ENCODE measurements around the gene BANP.

Gene BANP

GRCh38 chr16:87956365-87957231 is 5.4 kb downstream of the BANP start:
- H3K36me3 Mint-ChIP-seq (ENCODE audit: insufficient read depth) = peaks cover 26% of the 10 kb centered on the region
- peak overlapping the region; percentile 92 to 95 for H3K27ac Mint-ChIP-seq
- DNase-seq (peak; percentile 65 to 69 (median 67)), ATAC-seq (replicated peaks) (peak; percentile 64)
- peak overlapping the region; percentile 73 to 82 for H3K4me3 Mint-ChIP-seq
- H3K9me3 Mint-ChIP-seq = no peaks in the 10 kb centered on the region
- peaks cover 51 to 67% of the 10 kb centered on the region in 2 donors for H3K4me1 Mint-ChIP-seq (ENCODE audit: low read depth in 2 of 2)
- no peaks in the 10 kb centered on the region for H3K27me3 Mint-ChIP-seq

DNA sequence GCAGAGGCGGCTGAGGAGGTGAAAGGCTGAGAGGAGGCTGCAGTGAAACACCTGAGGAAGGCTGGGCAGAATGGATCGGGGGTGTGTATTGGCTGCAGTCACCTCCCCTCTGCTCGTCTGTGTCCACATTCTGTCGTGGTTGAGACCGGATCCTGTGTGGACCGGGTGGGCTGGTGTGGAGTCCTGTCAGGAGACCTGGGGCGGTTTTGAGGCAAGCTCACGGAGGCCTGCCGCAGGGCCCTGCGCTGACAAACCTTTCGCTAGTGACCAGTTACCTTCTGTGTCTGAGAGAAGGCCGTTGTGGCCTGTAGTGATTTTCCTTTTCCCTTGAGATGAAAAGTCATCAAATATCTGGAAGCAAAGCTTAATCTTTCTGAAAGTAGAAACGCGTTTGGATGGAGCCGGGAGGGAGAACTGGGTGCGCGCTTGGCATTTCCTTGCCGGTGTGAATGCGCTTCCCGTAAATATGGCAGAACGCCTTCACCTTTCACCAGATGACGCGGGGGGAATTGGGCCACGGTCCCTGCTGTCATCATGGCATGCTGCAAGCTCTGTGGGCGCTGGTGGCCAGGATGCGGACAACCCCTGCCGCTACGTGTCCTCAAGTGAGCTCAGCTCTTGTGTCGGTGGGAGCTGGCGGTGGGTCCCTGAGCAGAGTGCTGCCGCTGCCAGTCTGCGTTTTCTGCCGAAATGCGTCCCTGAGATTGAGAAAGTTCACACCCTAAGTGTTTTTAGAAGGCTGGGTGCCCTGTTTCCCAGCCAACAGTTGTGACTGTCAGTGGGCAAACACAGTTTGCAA is 6.3 kb downstream of the BANP start:
- Mint-ChIP-seq H3K36me3 (ENCODE audit: insufficient read depth) (peaks cover 26% of the 10 kb centered on the region), H3K4me1 (ENCODE audit: low read depth in 2 of 2) (peaks cover 47 to 63% of the 10 kb centered on the region in 2 donors), H3K9me3 (no peaks in the 10 kb centered on the region), H3K27ac (peak overlapping the region; percentile 92 to 95), H3K4me3 (peak overlapping the region; percentile 73 to 82), H3K27me3 (no peaks in the 10 kb centered on the region)
- no peak for ATAC-seq (replicated peaks)
- no peak for DNase-seq

GRCh38 chr16:87958632-87959031 is 7.4 kb downstream of the BANP start:
- peak overlapping the region in 1 of 2 donors; percentile 88 for H3K27ac Mint-ChIP-seq
- no peak overlapping the region for H3K4me3 Mint-ChIP-seq
- H3K36me3 Mint-ChIP-seq (ENCODE audit: insufficient read depth) = peaks cover 21% of the 10 kb centered on the region
- peaks cover 54 to 70% of the 10 kb centered on the region in 2 donors for H3K4me1 Mint-ChIP-seq (ENCODE audit: low read depth in 2 of 2)
- DNase-seq (no peak), ATAC-seq (replicated peaks) (no peak)
- no peaks in the 10 kb centered on the region for H3K27me3 Mint-ChIP-seq
- H3K9me3 Mint-ChIP-seq = no peaks in the 10 kb centered on the region

GRCh38 chr16:87959391-87959990 is 8.3 kb downstream of the BANP start:
- no peaks in the 10 kb centered on the region for H3K27me3 Mint-ChIP-seq
- peak overlapping the region; percentile 30 to 48 for H3K4me3 Mint-ChIP-seq
- ATAC-seq (replicated peaks) = no peak
- no peak for DNase-seq
- peaks cover 58 to 71% of the 10 kb centered on the region in 2 donors for H3K4me1 Mint-ChIP-seq (ENCODE audit: low read depth in 2 of 2)
- peaks cover 17% of the 10 kb centered on the region for H3K36me3 Mint-ChIP-seq (ENCODE audit: insufficient read depth)
- H3K9me3 Mint-ChIP-seq = no peaks in the 10 kb centered on the region
- peak overlapping the region; percentile 66 to 88 for H3K27ac Mint-ChIP-seq

- H3K27me3 Mint-ChIP-seq = no peaks in the 10 kb centered on the region
- peaks cover 20% of the 10 kb centered on the region for H3K36me3 Mint-ChIP-seq (ENCODE audit: insufficient read depth)
- H3K9me3 Mint-ChIP-seq = no peaks in the 10 kb centered on the region
- ATAC-seq (replicated peaks) (no peak), DNase-seq (no peak)
- H3K4me3 Mint-ChIP-seq = no peak overlapping the region
- H3K27ac Mint-ChIP-seq = peak overlapping the region; percentile 58 to 78
- peaks cover 62 to 78% of the 10 kb centered on the region in 2 donors for H3K4me1 Mint-ChIP-seq (ENCODE audit: low read depth in 2 of 2)
These were observed 9.1 kb downstream of the BANP start for GRCh38 chr16:87960296-87960695.

DNA sequence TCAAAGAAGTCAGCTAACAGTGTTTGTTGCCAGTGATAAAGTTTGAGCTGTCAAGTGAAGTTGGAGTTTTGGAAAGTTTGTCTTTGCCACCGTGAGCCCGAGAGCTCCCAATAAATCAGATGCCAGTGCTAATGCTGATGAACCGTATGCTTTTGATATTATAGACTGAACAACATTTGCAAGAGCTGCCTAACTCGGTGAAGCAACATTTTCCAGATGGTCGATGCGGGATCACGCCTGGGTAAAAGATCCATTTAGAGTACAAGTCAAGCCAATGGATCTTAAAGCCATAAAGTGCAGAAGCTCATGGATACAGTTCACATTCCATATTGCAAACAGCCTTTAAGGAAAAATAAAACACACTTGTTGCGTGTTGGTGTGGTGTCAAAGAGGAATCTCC is 9.6 kb downstream of the BANP start:
- H3K27ac Mint-ChIP-seq = peak overlapping the region; percentile 58 to 78
- no peak for DNase-seq
- peaks cover 60 to 77% of the 10 kb centered on the region in 2 donors for H3K4me1 Mint-ChIP-seq (ENCODE audit: low read depth in 2 of 2)
- ATAC-seq (replicated peaks) = no peak
- no peaks in the 10 kb centered on the region for H3K9me3 Mint-ChIP-seq
- H3K4me3 Mint-ChIP-seq = no peak overlapping the region
- peaks cover 14% of the 10 kb centered on the region for H3K36me3 Mint-ChIP-seq (ENCODE audit: insufficient read depth)
- no peaks in the 10 kb centered on the region for H3K27me3 Mint-ChIP-seq

DNA sequence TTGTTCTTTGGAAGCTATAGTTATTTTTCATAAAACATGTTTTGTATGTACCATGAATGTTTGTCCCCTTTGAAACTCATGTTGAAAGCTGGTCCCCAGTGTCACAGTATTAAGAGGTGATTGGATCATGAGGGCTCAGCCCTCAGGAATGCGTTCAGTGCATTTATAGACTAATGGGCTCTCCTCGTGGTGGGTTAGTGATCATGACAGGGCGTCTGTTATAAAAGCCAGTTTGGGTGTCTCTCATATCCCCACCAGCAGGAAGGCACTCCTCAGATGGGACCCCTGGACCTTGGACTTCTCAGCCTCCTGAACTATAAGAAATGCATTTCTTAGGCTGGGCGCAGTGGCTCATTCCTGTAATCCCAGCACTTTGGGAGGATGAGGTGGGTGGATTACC is 10.4 kb downstream of the BANP start:
- Mint-ChIP-seq H3K4me3 (no peak overlapping the region), H3K27ac (peak overlapping the region in 1 of 2 donors; percentile 53), H3K27me3 (no peaks in the 10 kb centered on the region), H3K36me3 (ENCODE audit: insufficient read depth) (peaks cover 13% of the 10 kb centered on the region), H3K4me1 (ENCODE audit: low read depth in 2 of 2) (peaks cover 60 to 77% of the 10 kb centered on the region in 2 donors), H3K9me3 (no peaks in the 10 kb centered on the region)
- DNase-seq = no peak
- no peak for ATAC-seq (replicated peaks)

DNA sequence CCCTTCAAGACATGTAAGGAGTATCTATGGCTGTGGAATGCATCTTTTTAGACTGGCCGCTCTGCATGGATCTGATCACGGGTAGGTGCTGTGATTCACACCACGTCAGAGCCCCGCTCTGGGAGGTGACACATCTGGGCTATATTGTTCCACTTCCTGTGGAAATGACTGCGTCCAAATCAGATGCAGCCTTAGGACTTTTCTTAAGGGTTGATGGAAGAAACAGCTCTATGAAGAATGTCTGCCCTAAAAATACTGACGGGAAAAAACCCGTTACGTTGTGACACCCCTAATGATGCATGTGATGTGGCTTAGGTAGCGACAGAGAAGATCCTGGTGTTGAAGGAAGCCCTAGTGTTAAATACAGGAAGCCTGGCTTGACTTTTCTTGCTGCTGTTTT is 12.2 kb downstream of the BANP start:
- H3K4me3 Mint-ChIP-seq = peak overlapping the region; percentile 50 to 67

GRCh38 chr16:87964049-87964659 is 12.9 kb downstream of the BANP start:
- Mint-ChIP-seq H3K27ac (peak overlapping the region; percentile 93 to 95), H3K4me1 (ENCODE audit: low read depth in 2 of 2) (peaks cover 61 to 76% of the 10 kb centered on the region in 2 donors), H3K27me3 (no peaks in the 10 kb centered on the region), H3K9me3 (no peaks in the 10 kb centered on the region), H3K36me3 (ENCODE audit: insufficient read depth) (peaks cover 14% of the 10 kb centered on the region), H3K4me3 (peak overlapping the region in 1 of 2 donors; percentile 50)
- DNase-seq = no peak
- no peak for ATAC-seq (replicated peaks)

More for the DNA sequence above, 12.2 kb downstream of the BANP start:
- Mint-ChIP-seq H3K9me3 (no peaks in the 10 kb centered on the region), H3K27ac (peak overlapping the region; percentile 93 to 95), H3K4me1 (ENCODE audit: low read depth in 2 of 2) (peaks cover 56 to 72% of the 10 kb centered on the region in 2 donors), H3K36me3 (ENCODE audit: insufficient read depth) (peaks cover 15% of the 10 kb centered on the region), H3K27me3 (no peaks in the 10 kb centered on the region)
- ATAC-seq (replicated peaks) (peak; percentile 92), DNase-seq (peak; percentile 42 to 48 (median 47))

DNA sequence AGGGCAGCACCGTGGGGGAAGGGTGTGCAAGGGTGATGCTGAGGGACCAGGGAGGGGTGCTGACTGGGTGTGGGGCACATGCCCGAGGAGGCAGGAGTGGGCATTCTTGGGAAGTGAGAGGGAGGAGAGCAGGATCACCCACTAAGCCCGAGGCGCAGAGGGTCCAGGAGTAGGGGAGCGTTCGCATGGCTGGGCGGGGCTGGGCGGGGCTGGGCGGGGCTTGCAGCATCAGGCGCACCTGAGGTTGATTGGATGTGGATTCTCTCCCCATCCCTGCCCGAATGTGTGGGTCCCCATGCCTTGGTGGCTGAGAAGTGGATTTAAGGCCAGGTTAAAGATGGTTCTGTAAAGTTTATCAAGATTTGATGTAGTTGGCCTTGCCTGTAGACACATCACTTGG is 14.2 kb downstream of the BANP start:
- H3K9me3 Mint-ChIP-seq = no peaks in the 10 kb centered on the region
- peak overlapping the region; percentile 93 to 95 for H3K27ac Mint-ChIP-seq
- H3K4me1 Mint-ChIP-seq (ENCODE audit: low read depth in 2 of 2) = peaks cover 56 to 70% of the 10 kb centered on the region in 2 donors
- no peak overlapping the region for H3K4me3 Mint-ChIP-seq
- H3K36me3 Mint-ChIP-seq (ENCODE audit: insufficient read depth) = peaks cover 9% of the 10 kb centered on the region
- no peaks in the 10 kb centered on the region for H3K27me3 Mint-ChIP-seq
- no peak for DNase-seq
- no peak for ATAC-seq (replicated peaks)

GRCh38 chr16:87966064-87966645 is 14.9 kb downstream of the BANP start:
- Mint-ChIP-seq H3K4me1 (ENCODE audit: low read depth in 2 of 2) (peaks cover 59 to 65% of the 10 kb centered on the region in 2 donors), H3K27me3 (no peaks in the 10 kb centered on the region), H3K9me3 (peaks cover 1 to 4% of the 10 kb centered on the region in 2 donors), H3K27ac (peak overlapping the region; percentile 93 to 95), H3K36me3 (ENCODE audit: insufficient read depth) (peaks cover 9% of the 10 kb centered on the region), H3K4me3 (peak overlapping the region in 1 of 2 donors; percentile 38)
- ATAC-seq (replicated peaks) = no peak
- DNase-seq = no peak

DNA sequence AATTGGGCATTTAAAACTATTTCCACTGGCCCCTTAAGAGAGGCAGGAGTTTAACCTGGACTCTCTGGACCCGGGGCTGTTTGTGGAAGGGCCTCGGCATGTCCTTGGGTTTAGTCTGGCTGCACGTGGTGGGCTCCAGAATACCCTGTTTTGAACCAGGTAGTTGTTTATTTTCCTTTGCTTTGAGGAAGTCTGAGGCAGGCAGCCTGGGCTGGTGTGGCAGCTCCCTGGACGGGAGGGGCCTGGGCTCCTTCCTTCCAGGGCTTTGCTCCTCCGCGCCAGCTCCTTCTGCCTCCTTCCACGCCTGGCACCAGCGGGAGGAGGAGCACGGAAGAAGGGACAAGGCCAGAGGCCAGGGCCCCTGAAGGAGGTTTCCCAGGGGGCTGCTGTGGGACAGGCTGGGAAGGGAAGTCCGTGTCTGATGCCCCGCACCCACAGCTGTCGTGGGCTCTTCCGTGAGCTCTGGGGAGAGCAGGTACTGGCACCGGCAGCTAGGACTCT is 15.5 kb downstream of the BANP start:
- no peak for DNase-seq
- H3K9me3 Mint-ChIP-seq = peaks cover 1 to 10% of the 10 kb centered on the region in 2 donors
- H3K27ac Mint-ChIP-seq = peak overlapping the region; percentile 93 to 95
- no peaks in the 10 kb centered on the region for H3K27me3 Mint-ChIP-seq
- no peak for ATAC-seq (replicated peaks)
- peaks cover 9% of the 10 kb centered on the region for H3K36me3 Mint-ChIP-seq (ENCODE audit: insufficient read depth)
- peak overlapping the region in 1 of 2 donors; percentile 38 for H3K4me3 Mint-ChIP-seq
- peaks cover 58 to 65% of the 10 kb centered on the region in 2 donors for H3K4me1 Mint-ChIP-seq (ENCODE audit: low read depth in 2 of 2)

Measured in effector memory CD8-positive, alpha-beta T cell (primary cell).